Nephron progenitor cell (in vitro differentiated cells): Measurements from ENCODE around the gene CEACAM6.
"Not testable (repeated sequence)": the region's sequence is repeated elsewhere in the genome, so short reads cannot be mapped to it uniquely, and the experiment has no call there.

ENCODE experiments used
- DNase-seq: peaks from one replicate; pipeline ENCODE4 v3.0.0; 2021
- H3K27ac Mint-ChIP-seq: 2 replicates; pipeline ENCODE4 v1.8.0; 2021; ENCODE audit warnings: mild to moderate bottlenecking, moderate library complexity, mixed read lengths
- H3K27me3 Mint-ChIP-seq: 2 replicates; pipeline ENCODE4 v1.8.0; 2021; ENCODE audit warnings: mild to moderate bottlenecking, low read depth, mixed read lengths; ENCODE audit not compliant: poor library complexity
- H3K36me3 Mint-ChIP-seq: 2 replicates; pipeline ENCODE4 v1.8.0; 2021; ENCODE audit warnings: low read depth, mixed read lengths
- H3K4me1 Mint-ChIP-seq: 2 replicates; pipeline ENCODE4 v1.8.0; 2021; ENCODE audit warnings: mixed read lengths
- H3K4me3 Mint-ChIP-seq: 2 replicates; pipeline ENCODE4 v1.8.0; 2021; ENCODE audit warnings: mild to moderate bottlenecking, moderate library complexity, mixed read lengths
- H3K9me3 Mint-ChIP-seq: 2 replicates; pipeline ENCODE4 v1.8.0; 2021; ENCODE audit warnings: mild to moderate bottlenecking, moderate library complexity, mixed read lengths
- TF ChIP-seq, protein P1 (sequence below): fragments of 200-600 bp; sonication (generic); IDR thresholded peaks from 2 replicates; pipeline ENCODE4 v1.5.0; 2021; ENCODE audit warnings: antibody characterized with exemption

Gene CEACAM6

DNA sequence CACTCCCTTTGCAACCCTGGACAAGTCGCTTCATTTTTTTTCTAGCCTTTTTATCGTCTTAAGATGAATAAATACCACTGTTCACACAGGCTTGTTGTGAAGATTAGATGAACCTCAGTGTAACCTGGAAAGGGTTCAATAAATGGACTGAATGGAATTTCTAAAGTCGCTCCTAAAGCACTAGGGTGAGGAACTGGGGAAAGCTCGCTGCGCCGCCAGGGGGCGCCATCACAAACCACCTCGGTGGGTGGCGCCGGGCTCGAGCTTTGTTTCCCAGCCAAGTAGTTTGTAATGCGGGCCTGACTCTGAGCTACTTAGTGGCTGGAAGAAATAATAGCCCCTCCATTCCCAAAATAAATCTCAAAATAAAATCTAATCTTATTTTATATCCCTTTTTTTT lies 2.2 kb upstream of the CEACAM6 start:
- Mint-ChIP-seq H3K36me3 (no peaks in the 10 kb centered on the region), H3K4me3 (no peak overlapping the region), H3K4me1 (no peaks in the 10 kb centered on the region), H3K27ac (no peak overlapping the region), H3K9me3 (peaks cover 54% of the 10 kb centered on the region), H3K27me3 (peaks cover 21% of the 10 kb centered on the region)
- TF ChIP-seq, protein P1, sequence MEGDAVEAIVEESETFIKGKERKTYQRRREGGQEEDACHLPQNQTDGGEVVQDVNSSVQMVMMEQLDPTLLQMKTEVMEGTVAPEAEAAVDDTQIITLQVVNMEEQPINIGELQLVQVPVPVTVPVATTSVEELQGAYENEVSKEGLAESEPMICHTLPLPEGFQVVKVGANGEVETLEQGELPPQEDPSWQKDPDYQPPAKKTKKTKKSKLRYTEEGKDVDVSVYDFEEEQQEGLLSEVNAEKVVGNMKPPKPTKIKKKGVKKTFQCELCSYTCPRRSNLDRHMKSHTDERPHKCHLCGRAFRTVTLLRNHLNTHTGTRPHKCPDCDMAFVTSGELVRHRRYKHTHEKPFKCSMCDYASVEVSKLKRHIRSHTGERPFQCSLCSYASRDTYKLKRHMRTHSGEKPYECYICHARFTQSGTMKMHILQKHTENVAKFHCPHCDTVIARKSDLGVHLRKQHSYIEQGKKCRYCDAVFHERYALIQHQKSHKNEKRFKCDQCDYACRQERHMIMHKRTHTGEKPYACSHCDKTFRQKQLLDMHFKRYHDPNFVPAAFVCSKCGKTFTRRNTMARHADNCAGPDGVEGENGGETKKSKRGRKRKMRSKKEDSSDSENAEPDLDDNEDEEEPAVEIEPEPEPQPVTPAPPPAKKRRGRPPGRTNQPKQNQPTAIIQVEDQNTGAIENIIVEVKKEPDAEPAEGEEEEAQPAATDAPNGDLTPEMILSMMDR = peak; percentile 45
- DNase-seq = peak; percentile 36

DNA sequence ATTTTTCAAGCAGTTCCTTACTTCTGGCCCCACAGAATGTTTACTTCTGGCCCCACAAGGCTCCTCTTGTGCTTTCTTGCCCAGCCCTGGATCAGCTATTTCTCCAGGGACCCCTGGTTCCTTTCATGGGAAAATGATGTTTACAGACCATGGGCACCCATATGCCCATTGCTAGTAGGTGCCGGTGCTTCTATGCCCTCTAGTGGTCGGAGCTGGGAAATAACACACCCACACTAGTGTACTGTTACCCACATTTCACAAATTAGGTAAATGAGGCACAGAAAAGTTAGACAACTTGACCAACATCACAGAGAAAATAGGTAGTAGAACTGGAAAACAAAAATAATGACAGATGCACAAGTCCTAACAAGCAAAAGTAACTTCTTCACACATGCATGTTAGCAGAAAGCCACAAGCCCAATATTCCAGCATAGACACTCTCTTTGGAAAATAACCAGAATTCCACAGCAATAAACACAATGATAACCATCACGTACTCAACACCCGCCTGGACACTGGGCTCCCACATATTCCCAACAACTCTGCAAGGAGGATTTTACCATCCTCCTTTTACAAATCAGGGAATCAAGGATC lies 1.3 kb upstream of the CEACAM6 start:
- Mint-ChIP-seq H3K27me3 (peaks cover 16% of the 10 kb centered on the region), H3K9me3 (peaks cover 54% of the 10 kb centered on the region), H3K27ac (no peak overlapping the region), H3K36me3 (no peaks in the 10 kb centered on the region), H3K4me3 (no peak overlapping the region), H3K4me1 (no peaks in the 10 kb centered on the region)
- peak; percentile 47 for DNase-seq
- TF ChIP-seq, protein P1 = peak; percentile 45

- peaks cover 16% of the 10 kb centered on the region for H3K27me3 Mint-ChIP-seq
- H3K9me3 Mint-ChIP-seq = peaks cover 75% of the 10 kb centered on the region
- DNase-seq = no peak
- TF ChIP-seq, protein P1 = no peak
- no peaks in the 10 kb centered on the region for H3K4me1 Mint-ChIP-seq
- H3K36me3 Mint-ChIP-seq = no peaks in the 10 kb centered on the region
- no peak overlapping the region for H3K27ac Mint-ChIP-seq
- H3K4me3 Mint-ChIP-seq = no peak overlapping the region
Measured at GRCh38 chr19:41758846-41759245, 3.5 kb downstream of the CEACAM6 start.

GRCh38 chr19:41767115-41767514 lies 11.8 kb downstream of the CEACAM6 start:
- no peaks in the 10 kb centered on the region for H3K36me3 Mint-ChIP-seq
- TF ChIP-seq, protein P1 = no peak
- H3K27me3 Mint-ChIP-seq = peaks cover 6% of the 10 kb centered on the region
- no peaks in the 10 kb centered on the region for H3K4me1 Mint-ChIP-seq
- no peak overlapping the region for H3K27ac Mint-ChIP-seq
- peaks cover 62% of the 10 kb centered on the region for H3K9me3 Mint-ChIP-seq
- no peak overlapping the region for H3K4me3 Mint-ChIP-seq
- no peak for DNase-seq

- H3K4me3 Mint-ChIP-seq, DNase-seq, H3K27ac Mint-ChIP-seq, H3K27me3 Mint-ChIP-seq, H3K36me3 Mint-ChIP-seq, H3K4me1 Mint-ChIP-seq: not testable (repeated sequence)
- H3K9me3 Mint-ChIP-seq = peaks cover 60% of the 10 kb centered on the region
Measured at GRCh38 chr19:41768105-41768504, 12.8 kb downstream of the CEACAM6 start.

DNA sequence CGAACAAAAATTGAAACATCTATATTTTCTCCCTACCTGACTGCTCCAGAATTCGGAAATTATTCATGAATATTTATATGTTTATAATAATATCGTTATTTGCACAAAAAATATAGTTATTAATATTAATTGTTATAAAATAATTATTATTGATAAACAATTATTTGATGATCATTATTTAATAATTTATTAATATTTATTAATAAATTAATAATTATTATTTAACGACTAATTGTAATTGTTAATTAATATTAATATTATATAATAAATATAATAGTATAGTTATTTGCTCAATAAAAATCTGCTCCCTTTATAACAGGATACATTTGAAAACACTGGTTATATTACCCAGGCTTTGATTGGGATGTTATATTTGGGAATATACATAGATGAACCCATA lies 14.3 kb downstream of the CEACAM6 start:
- no peak for DNase-seq
- TF ChIP-seq, protein P1 = no peak
- no peak overlapping the region for H3K4me3 Mint-ChIP-seq
- no peaks in the 10 kb centered on the region for H3K4me1 Mint-ChIP-seq
- H3K9me3 Mint-ChIP-seq = peaks cover 65% of the 10 kb centered on the region
- no peaks in the 10 kb centered on the region for H3K36me3 Mint-ChIP-seq
- H3K27me3 Mint-ChIP-seq = no peaks in the 10 kb centered on the region
- no peak overlapping the region for H3K27ac Mint-ChIP-seq
